ENCODE results near the gene MACROD2. TPM values are rescaled to one million over a fixed set of nuclear protein-coding genes. Genes with fewer than 3 reads are reported as not detected.

Gene MACROD2
- total RNA-seq, 1 donor from 2014 or later: 1.6 TPM

DNA sequence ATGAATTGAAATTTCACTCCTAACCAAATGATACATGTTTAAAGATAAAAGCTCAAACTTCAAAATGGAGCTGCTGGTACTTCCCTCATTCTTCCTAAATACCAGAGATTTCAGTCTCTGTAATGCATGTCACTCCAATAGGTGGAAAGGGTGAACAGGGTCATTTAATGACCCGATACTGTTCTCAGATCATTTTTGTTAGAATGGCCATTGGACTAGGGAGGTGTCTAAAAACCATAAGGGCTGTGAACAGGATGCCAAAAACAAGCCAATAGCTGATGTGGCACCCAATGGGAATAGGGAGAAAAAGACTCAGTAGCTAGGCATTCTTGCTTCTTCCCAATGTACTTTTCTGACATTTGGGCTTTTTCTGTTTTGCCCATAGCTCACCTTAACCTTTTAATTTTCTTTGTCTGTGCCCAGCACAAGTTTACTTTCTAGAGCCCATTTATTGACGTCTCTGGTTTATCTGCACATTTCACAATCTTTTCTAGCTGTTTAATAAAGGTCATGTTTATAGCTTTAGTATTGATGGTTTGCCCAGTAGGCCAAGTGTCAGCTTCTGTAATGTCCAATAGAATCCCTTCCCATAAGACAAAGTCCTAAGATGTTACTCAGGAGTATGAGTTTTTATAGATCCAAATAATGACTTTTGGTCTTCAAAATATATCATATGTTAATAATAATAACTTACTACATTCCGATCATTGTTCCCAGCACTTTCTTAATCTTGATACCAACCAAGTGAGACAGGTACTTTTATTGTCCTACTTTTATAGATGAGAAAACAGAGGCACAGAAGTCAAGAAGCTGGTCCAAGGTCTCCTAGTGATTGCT lies 366.4 kb downstream of the MACROD2 start:
- Histone ChIP-seq H3K27me3 (ENCODE audit: control insufficient read depth, insufficient read depth, low read length) (no peaks in the 10 kb centered on the region), H3K36me3 (ENCODE audit: control insufficient read depth, insufficient read depth, low read length) (no peaks in the 10 kb centered on the region), H3K4me3 (ENCODE audit: low read depth, low read length) (no peak overlapping the region)
- TF ChIP-seq, protein P1, sequence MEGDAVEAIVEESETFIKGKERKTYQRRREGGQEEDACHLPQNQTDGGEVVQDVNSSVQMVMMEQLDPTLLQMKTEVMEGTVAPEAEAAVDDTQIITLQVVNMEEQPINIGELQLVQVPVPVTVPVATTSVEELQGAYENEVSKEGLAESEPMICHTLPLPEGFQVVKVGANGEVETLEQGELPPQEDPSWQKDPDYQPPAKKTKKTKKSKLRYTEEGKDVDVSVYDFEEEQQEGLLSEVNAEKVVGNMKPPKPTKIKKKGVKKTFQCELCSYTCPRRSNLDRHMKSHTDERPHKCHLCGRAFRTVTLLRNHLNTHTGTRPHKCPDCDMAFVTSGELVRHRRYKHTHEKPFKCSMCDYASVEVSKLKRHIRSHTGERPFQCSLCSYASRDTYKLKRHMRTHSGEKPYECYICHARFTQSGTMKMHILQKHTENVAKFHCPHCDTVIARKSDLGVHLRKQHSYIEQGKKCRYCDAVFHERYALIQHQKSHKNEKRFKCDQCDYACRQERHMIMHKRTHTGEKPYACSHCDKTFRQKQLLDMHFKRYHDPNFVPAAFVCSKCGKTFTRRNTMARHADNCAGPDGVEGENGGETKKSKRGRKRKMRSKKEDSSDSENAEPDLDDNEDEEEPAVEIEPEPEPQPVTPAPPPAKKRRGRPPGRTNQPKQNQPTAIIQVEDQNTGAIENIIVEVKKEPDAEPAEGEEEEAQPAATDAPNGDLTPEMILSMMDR (IDR thresholded peaks at IDR 0.05; ENCODE audit: insufficient read depth, low read length, severe bottlenecking): no peak
- FAIRE-seq (no peak), DNase-seq (ENCODE audit: low read depth) (no peak)

DNA sequence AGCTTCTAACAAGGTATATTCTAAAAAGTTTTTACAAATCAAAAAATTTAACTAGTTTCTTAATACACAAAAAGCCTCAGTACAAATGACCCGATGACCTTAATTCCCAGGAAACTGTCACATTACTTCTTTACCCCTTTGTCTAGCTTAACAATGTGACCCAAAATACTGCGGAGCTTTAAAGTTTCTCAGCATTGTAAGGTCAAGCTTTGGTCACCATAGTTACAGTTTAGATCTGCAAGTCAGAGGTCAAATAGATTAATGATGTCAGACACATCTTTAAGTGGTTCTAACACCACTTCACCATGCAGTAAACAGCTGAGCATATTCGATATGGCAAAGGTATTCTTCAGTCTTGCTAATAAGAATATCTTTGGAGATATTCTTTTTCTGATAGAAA lies 378.9 kb downstream of the MACROD2 start:
- DNase-seq (ENCODE audit: low read depth): no peak
- no peak for FAIRE-seq

DNA sequence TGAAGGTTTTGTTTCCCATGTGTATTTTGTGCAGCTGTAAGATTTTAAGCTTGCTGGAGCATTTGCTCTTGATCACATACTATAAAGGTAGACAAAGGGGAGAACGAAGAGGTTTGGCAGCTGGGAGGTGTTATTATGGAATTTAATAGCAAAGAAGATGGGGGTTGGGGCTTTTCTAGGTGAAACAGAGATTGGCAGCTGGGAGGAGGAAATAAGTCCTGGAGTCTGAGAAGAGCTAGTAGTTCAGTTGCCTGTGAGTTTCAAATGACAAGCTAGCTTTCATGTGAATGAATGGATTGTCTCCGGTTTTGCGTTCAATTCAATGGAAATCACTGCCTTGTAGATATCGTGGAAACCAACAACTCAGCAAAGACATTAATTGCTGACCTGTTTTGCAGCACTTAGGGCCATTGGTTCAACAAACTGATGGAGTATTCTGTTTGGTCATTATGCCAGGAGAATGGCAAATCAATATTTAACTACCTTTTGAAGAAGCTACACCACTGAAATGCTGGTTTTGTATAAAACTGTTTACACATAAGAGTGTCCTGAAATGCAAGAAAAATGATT lies 380.2 kb downstream of the MACROD2 start:
- DNase-seq (ENCODE audit: low read depth) (no peak), FAIRE-seq (no peak)
- Histone ChIP-seq H3K36me3 (ENCODE audit: control insufficient read depth, insufficient read depth, low read length) (no peaks in the 10 kb centered on the region), H3K27me3 (ENCODE audit: control insufficient read depth, insufficient read depth, low read length) (no peaks in the 10 kb centered on the region), H3K4me3 (ENCODE audit: low read depth, low read length) (no peak overlapping the region)
- TF ChIP-seq, protein P1 (IDR thresholded peaks at IDR 0.05; ENCODE audit: insufficient read depth, low read length, severe bottlenecking): no peak

More for the DNA sequence above, 378.9 kb downstream of the MACROD2 start:
- TF ChIP-seq, protein P1 (IDR thresholded peaks at IDR 0.05; ENCODE audit: insufficient read depth, low read length, severe bottlenecking): no peak
- Histone ChIP-seq H3K27me3 (ENCODE audit: control insufficient read depth, insufficient read depth, low read length) (no peaks in the 10 kb centered on the region), H3K36me3 (ENCODE audit: control insufficient read depth, insufficient read depth, low read length) (no peaks in the 10 kb centered on the region), H3K4me3 (ENCODE audit: low read depth, low read length) (no peak overlapping the region)

DNA sequence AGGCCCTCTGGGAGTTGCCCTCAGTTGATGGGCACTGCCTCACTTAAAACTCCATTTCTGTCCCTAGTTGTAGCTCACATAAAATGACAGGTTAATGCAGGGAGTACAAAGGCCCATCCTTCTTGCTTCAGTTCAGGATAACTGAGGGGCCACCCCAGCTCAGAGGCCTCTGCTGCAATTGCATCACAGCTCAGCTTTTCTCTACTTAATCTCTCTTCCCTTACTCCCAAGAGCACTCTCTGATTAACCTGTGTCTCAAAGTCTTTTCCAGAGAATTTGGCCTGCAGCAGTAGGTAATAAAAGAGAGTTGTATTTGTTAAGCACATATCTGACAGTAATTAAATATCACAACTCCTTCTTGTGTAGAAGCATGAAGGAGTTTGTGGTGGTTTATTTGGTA lies 383.0 kb downstream of the MACROD2 start:
- Histone ChIP-seq H3K27me3 (ENCODE audit: control insufficient read depth, insufficient read depth, low read length) (no peaks in the 10 kb centered on the region), H3K36me3 (ENCODE audit: control insufficient read depth, insufficient read depth, low read length) (no peaks in the 10 kb centered on the region), H3K4me3 (ENCODE audit: low read depth, low read length) (no peak overlapping the region)
- FAIRE-seq: no peak
- TF ChIP-seq, protein P1 (IDR thresholded peaks at IDR 0.05; ENCODE audit: insufficient read depth, low read length, severe bottlenecking): no peak
- no peak for DNase-seq (ENCODE audit: low read depth)

DNA sequence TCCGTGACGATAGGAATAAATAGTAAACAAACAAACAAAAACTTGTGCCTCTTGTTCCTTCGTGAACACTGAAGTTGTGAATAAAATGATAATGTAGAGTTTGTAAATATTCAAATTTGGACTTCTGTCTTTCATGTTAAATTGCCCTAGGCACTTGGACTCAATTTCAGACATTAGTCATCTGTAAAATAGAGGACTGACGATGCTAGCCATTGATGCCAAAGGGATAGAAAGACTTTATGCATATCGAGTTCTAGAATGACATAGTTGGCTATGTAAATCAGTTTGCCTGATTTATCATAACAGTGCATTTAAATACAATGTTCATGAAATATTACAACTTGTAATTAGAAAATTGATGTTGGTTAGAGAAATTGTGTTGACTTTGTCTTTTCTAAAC lies 388.0 kb downstream of the MACROD2 start:
- Histone ChIP-seq H3K36me3 (ENCODE audit: control insufficient read depth, insufficient read depth, low read length) (no peaks in the 10 kb centered on the region), H3K4me3 (ENCODE audit: low read depth, low read length) (no peak overlapping the region), H3K27me3 (ENCODE audit: control insufficient read depth, insufficient read depth, low read length) (no peaks in the 10 kb centered on the region)
- TF ChIP-seq, protein P1 (IDR thresholded peaks at IDR 0.05; ENCODE audit: insufficient read depth, low read length, severe bottlenecking): no peak
- DNase-seq (ENCODE audit: low read depth) (peak; percentile 67), FAIRE-seq (no peak)

Measured in bronchial epithelial cell (primary cell).